NCI-H2227 treated with DMSO at 0.1 percent for 48 hours (cell line): Measurements from ENCODE around the gene FAM240A.

ENCODE experiments used
- DNase-seq: peaks from one replicate; lab custom pipeline; 2025; lab: John Stamatoyannopoulos, UW

The FAM240A gene

DNA sequence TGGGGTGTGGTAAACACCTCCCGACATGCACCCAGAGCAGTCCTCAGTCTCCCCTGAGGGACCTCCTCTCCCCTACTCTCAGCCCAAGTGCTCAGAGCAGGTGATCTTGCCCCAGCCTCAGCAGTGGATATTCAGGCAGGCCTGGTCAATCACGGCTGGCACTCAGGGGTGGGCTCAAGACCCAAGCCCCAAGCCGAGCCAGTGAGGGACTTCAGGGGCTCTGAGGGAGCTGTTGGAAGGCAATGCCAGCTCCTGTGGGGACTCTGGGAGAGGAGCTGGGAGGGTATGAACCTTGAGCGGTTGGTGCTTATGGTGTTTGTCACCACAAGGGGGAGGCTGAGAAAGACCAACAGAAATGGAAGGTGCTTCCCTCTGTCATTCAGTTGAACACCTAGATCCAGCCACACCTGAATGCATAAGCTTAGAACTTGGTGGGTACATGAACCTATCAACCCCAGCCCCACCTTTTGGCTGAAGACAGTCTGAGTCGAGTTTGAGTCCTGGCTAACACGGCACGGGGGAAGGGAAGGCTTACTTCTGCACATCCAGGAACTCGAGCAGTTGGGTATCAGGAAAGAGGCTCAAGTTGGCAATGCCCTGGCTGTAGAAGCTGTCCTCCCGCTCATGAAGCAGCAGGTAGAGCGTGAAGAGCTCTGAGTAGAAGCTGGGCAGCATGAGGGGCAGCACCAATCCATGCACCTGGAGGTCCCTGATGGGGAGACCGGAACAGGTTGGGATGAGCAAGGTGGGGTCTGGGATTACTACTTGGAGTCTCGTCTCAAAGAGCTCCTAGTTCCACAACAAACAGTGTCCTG, 61.9 kb downstream of the FAM240A start:
- DNase-seq = no peak

- DNase-seq = no peak
Observed at GRCh38 chr3:46675426-46675825, 63.1 kb downstream of the FAM240A start.
